ENCODE measurements around the gene ZBTB20.
A peak's percentile ranks its signal among the peaks of the same experiment; 100 is the strongest.

The ZBTB20 gene

DNA sequence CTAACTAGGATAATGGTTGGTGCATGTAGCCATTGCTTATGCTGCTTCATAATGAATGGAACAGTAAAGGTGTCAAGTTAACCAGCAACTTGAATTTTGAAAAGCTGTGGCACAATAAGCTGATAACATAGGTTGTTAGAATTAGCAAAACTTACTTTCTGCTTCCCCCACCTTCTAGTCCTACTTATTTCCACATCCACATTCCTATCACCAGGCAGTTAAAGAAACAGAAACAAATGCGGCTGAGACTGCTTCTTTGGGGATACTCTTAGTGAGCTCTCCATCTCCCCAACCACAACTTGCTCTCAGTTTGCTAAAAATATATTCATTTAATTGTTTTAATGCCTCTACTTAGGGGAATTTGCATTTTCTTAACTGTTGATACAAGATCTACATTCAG lies 638.1 kb downstream of the ZBTB20 start:
- Mint-ChIP-seq H3K27ac (ENCODE audit: low read depth) (no peak overlapping the region), H3K4me1 (no peaks in the 10 kb centered on the region), H3K27me3 (no peaks in the 10 kb centered on the region), H3K4me3 (no peak overlapping the region), H3K9me3 (no peaks in the 10 kb centered on the region), H3K36me3 (ENCODE audit: insufficient read depth) (no peaks in the 10 kb centered on the region)
- DNase-seq (ENCODE audit: low spot score in 2 of 2) (no peak), ATAC-seq (replicated peaks; ENCODE audit: extremely low read depth, poor library complexity, severe bottlenecking) (no peak)

GRCh38 chr3:114508208-114508607 lies 638.9 kb downstream of the ZBTB20 start:
- ATAC-seq (replicated peaks; ENCODE audit: extremely low read depth, poor library complexity, severe bottlenecking): no peak
- no peaks in the 10 kb centered on the region for H3K27me3 Mint-ChIP-seq
- DNase-seq (ENCODE audit: low spot score in 2 of 2): no peak
- H3K4me1 Mint-ChIP-seq: no peaks in the 10 kb centered on the region
- no peaks in the 10 kb centered on the region for H3K9me3 Mint-ChIP-seq
- no peaks in the 10 kb centered on the region for H3K36me3 Mint-ChIP-seq (ENCODE audit: insufficient read depth)
- H3K4me3 Mint-ChIP-seq: no peak overlapping the region
- no peak overlapping the region for H3K27ac Mint-ChIP-seq (ENCODE audit: low read depth)

DNA sequence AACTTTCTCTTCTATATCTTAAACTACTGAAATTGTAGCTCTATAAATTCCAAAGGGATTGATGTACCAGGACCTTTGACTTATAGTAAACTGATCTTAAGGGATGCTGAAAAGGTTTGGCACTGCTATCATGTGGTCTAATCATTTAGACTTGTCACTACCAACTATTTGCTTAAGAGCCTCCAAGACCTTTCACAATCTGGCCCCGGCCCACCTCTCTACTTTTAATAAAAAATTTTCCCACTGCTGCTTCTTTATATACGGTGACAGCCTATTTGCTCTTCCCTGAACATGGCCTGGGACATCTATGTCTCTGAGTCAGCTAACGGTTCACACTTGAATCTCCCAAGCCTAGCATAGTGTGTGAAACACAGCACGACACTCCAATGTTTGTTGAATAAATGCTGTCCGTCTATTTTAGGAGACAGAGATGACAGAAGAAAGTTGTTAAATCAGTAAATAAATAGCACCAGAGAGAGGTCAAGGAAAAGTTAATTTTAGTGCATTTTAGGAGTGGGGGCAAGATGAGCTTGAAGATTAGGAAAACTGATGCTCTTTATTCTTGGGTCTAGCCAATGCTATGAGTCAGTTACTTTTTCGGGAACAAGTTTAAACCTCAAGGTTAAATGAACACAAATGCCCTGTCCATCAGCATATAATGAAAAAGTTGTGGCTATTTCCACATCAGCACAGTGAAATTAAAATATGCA lies 640.3 kb downstream of the ZBTB20 start:
- no peak overlapping the region for H3K27ac Mint-ChIP-seq (ENCODE audit: low read depth)
- H3K9me3 Mint-ChIP-seq: no peaks in the 10 kb centered on the region
- no peak overlapping the region for H3K4me3 Mint-ChIP-seq
- H3K4me1 Mint-ChIP-seq: no peaks in the 10 kb centered on the region
- ATAC-seq (replicated peaks; ENCODE audit: extremely low read depth, poor library complexity, severe bottlenecking) (no peak), DNase-seq (ENCODE audit: low spot score in 2 of 2) (no peak)
- no peaks in the 10 kb centered on the region for H3K36me3 Mint-ChIP-seq (ENCODE audit: insufficient read depth)
- no peaks in the 10 kb centered on the region for H3K27me3 Mint-ChIP-seq

GRCh38 chr3:114504941-114505628 lies 642.0 kb downstream of the ZBTB20 start:
- Mint-ChIP-seq H3K36me3 (ENCODE audit: insufficient read depth) (peaks cover 1% of the 10 kb centered on the region), H3K4me3 (no peak overlapping the region), H3K4me1 (peaks cover 4% of the 10 kb centered on the region), H3K27ac (ENCODE audit: low read depth) (no peak overlapping the region), H3K9me3 (no peaks in the 10 kb centered on the region), H3K27me3 (no peaks in the 10 kb centered on the region)
- DNase-seq (ENCODE audit: low spot score in 2 of 2): no peak
- no peak for ATAC-seq (replicated peaks; ENCODE audit: extremely low read depth, poor library complexity, severe bottlenecking)

DNA sequence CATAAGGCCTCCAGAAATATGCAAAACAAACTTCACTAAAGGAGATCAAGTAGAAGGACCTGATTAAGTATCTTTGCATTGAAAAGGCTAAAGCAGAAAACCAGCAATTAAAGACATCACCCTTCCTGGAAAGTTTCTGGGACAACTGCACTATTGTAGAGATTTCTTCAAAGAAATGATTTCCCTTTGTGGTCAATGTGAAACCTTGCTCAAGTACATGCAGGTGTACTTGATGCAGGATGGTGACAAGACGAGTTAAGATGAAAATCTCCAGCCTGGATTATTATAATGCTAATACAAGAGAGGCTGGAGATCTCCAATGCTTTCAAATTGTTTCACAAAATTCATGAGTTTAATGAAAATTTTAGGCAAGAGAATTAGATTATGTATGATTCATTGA lies 644.9 kb downstream of the ZBTB20 start:
- Mint-ChIP-seq H3K27me3 (no peaks in the 10 kb centered on the region), H3K9me3 (no peaks in the 10 kb centered on the region), H3K36me3 (ENCODE audit: insufficient read depth) (peaks cover 3% of the 10 kb centered on the region), H3K4me3 (no peak overlapping the region), H3K4me1 (peaks cover 12% of the 10 kb centered on the region), H3K27ac (ENCODE audit: low read depth) (no peak overlapping the region)
- DNase-seq (ENCODE audit: low spot score in 2 of 2) (no peak), ATAC-seq (replicated peaks; ENCODE audit: extremely low read depth, poor library complexity, severe bottlenecking) (no peak)

DNA sequence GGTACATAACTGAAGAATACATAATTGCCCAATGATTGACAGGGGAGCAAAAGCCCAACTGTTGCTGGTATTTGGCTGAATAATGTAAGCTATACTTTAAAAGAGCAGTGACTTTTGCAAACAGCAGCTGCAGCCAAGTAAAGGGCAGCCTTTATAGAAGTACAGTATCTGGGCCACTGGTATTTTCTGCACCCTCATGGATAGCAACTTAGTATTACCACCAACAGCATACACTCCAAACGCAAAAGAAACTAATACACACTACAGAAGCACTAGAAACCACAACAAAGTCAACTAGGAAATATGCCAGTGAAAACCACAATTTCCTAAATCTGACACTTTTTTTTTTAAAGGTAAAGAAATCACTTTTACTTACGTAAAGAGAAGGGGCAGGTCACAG lies 647.1 kb downstream of the ZBTB20 start:
- DNase-seq (ENCODE audit: low spot score in 2 of 2) (no peak), ATAC-seq (replicated peaks; ENCODE audit: extremely low read depth, poor library complexity, severe bottlenecking) (peak; percentile 89)
- no peaks in the 10 kb centered on the region for H3K9me3 Mint-ChIP-seq
- H3K4me1 Mint-ChIP-seq: peaks cover 12% of the 10 kb centered on the region
- peak overlapping the region; percentile 19 for H3K4me3 Mint-ChIP-seq
- peaks cover 3% of the 10 kb centered on the region for H3K36me3 Mint-ChIP-seq (ENCODE audit: insufficient read depth)
- no peaks in the 10 kb centered on the region for H3K27me3 Mint-ChIP-seq
- H3K27ac Mint-ChIP-seq (ENCODE audit: low read depth): no peak overlapping the region

DNA sequence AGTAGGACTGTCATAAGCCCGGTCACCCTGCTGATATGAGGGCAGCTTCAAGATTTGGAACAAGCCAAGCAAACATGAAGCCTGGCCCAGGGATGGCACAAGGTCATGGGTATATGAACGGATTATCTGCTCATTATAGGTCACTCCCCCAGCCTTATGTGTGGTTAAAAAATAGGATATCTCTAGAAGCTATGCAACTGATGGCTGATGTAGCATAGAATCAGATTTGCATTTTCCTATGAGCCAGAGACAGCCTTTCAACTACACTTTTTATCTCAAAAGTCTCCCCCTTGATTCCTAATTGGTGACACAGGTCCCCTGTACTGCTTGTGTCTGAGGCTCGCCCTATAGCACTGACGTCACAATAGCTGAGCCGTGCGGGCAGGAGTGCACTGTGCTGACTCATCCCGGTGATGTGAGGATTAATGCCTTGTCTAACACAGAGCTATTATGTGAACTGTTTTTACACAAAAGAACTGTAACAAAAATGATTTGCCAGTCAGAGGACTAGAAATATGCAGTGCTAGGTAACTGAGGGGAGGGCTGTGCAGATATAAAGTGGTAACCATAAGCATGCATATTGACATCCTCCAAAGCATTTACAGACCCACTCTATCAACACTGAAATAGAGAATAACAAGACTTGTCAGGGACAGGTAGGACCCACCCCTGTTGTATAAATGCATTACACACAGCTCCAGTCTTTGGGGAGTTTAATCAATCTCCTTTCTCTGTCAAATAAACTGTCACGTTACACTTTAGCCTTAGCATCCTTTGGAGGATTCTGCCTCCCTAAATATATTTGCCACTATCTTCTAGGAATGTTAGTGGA lies 648.3 kb downstream of the ZBTB20 start:
- ATAC-seq (replicated peaks; ENCODE audit: extremely low read depth, poor library complexity, severe bottlenecking): no peak
- Mint-ChIP-seq H3K27me3 (no peaks in the 10 kb centered on the region), H3K4me3 (no peak overlapping the region), H3K9me3 (no peaks in the 10 kb centered on the region), H3K36me3 (ENCODE audit: insufficient read depth) (peaks cover 3% of the 10 kb centered on the region), H3K4me1 (peaks cover 12% of the 10 kb centered on the region), H3K27ac (ENCODE audit: low read depth) (no peak overlapping the region)
- no peak for DNase-seq (ENCODE audit: low spot score in 2 of 2)

- no peaks in the 10 kb centered on the region for H3K27me3 Mint-ChIP-seq
- peaks cover 3% of the 10 kb centered on the region for H3K36me3 Mint-ChIP-seq (ENCODE audit: insufficient read depth)
- no peak overlapping the region for H3K4me3 Mint-ChIP-seq
- ATAC-seq (replicated peaks; ENCODE audit: extremely low read depth, poor library complexity, severe bottlenecking) (no peak), DNase-seq (ENCODE audit: low spot score in 2 of 2) (no peak)
- no peak overlapping the region for H3K27ac Mint-ChIP-seq (ENCODE audit: low read depth)
- peaks cover 12% of the 10 kb centered on the region for H3K4me1 Mint-ChIP-seq
- H3K9me3 Mint-ChIP-seq: no peaks in the 10 kb centered on the region
These were observed 650.2 kb downstream of the ZBTB20 start for GRCh38 chr3:114496874-114497273.

GRCh38 chr3:114496466-114496865 lies 650.6 kb downstream of the ZBTB20 start:
- no peaks in the 10 kb centered on the region for H3K27me3 Mint-ChIP-seq
- no peak for DNase-seq (ENCODE audit: low spot score in 2 of 2)
- H3K27ac Mint-ChIP-seq (ENCODE audit: low read depth): no peak overlapping the region
- no peak for ATAC-seq (replicated peaks; ENCODE audit: extremely low read depth, poor library complexity, severe bottlenecking)
- no peak overlapping the region for H3K4me3 Mint-ChIP-seq
- peaks cover 3% of the 10 kb centered on the region for H3K36me3 Mint-ChIP-seq (ENCODE audit: insufficient read depth)
- peaks cover 12% of the 10 kb centered on the region for H3K4me1 Mint-ChIP-seq
- H3K9me3 Mint-ChIP-seq: no peaks in the 10 kb centered on the region

DNA sequence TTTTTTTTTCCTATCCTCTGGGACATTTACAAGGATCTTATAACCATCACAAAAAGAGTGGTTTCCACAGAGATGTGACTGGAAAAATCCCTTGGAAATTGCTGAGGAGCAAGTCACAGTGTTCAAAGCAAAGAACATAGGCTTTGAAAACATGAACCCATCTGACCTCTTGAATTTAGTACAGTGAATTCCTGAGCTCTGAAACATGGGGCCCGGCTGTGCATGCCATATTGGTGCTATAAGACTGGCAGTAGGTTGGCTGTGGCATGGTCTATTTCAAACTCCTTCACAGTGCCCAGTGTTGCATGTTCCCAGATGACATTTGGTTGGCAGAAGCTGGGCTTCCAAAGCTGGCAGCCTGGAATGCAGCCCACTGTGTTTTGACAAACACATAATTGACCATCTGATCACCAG lies 651.1 kb downstream of the ZBTB20 start:
- ATAC-seq (replicated peaks; ENCODE audit: extremely low read depth, poor library complexity, severe bottlenecking): no peak
- Mint-ChIP-seq H3K4me1 (peaks cover 12% of the 10 kb centered on the region), H3K4me3 (no peak overlapping the region), H3K9me3 (no peaks in the 10 kb centered on the region), H3K27me3 (no peaks in the 10 kb centered on the region), H3K36me3 (ENCODE audit: insufficient read depth) (peaks cover 3% of the 10 kb centered on the region), H3K27ac (ENCODE audit: low read depth) (no peak overlapping the region)
- DNase-seq (ENCODE audit: low spot score in 2 of 2): no peak

DNA sequence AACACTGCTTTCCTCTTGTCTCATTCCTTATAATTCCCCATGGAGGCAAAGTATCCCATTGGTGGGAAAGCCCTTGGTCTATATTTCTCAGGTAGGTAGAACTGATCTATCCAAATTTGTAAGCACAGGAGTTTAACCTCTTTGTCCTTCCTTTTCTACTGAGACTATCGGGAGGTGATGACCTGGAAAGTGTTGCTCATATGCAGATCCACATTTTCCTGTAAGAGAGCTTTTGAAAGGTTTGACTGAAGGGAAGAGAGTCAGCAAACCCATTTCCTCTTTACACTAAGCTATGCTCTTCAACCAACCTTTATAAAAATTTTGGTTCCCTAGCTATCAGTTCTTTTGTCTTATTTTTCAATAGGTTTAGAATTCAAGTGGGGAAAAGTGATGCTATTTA lies 652.6 kb downstream of the ZBTB20 start:
- Mint-ChIP-seq H3K27ac (ENCODE audit: low read depth) (no peak overlapping the region), H3K4me3 (no peak overlapping the region), H3K27me3 (no peaks in the 10 kb centered on the region), H3K36me3 (ENCODE audit: insufficient read depth) (no peaks in the 10 kb centered on the region), H3K9me3 (no peaks in the 10 kb centered on the region), H3K4me1 (peaks cover 2% of the 10 kb centered on the region)
- ATAC-seq (replicated peaks; ENCODE audit: extremely low read depth, poor library complexity, severe bottlenecking): no peak
- DNase-seq (ENCODE audit: low spot score in 2 of 2): no peak

DNA sequence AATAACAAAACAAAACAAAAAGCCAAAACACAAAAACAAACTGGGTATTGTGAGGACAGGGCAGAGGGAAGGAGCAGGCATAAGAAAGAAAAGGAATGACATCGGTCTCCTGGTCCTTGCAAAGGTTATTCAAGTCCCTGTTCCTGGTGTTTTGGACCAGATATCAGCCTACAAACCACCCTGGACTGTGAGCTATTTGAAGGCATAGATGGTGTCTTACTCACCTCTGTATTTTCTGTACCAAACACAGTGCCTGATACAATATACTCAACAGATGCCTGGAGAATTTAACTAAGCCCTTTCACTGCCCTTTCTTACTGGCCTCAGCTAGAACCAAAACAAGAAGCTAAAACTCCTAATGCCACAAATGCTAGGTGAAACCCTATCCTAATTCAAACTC lies 656.3 kb downstream of the ZBTB20 start:
- ATAC-seq (replicated peaks; ENCODE audit: extremely low read depth, poor library complexity, severe bottlenecking): no peak
- no peaks in the 10 kb centered on the region for H3K9me3 Mint-ChIP-seq
- no peak for DNase-seq (ENCODE audit: low spot score in 2 of 2)
- H3K27ac Mint-ChIP-seq (ENCODE audit: low read depth): no peak overlapping the region
- no peaks in the 10 kb centered on the region for H3K27me3 Mint-ChIP-seq
- H3K4me1 Mint-ChIP-seq: no peaks in the 10 kb centered on the region
- H3K4me3 Mint-ChIP-seq: no peak overlapping the region
- no peaks in the 10 kb centered on the region for H3K36me3 Mint-ChIP-seq (ENCODE audit: insufficient read depth)

DNA sequence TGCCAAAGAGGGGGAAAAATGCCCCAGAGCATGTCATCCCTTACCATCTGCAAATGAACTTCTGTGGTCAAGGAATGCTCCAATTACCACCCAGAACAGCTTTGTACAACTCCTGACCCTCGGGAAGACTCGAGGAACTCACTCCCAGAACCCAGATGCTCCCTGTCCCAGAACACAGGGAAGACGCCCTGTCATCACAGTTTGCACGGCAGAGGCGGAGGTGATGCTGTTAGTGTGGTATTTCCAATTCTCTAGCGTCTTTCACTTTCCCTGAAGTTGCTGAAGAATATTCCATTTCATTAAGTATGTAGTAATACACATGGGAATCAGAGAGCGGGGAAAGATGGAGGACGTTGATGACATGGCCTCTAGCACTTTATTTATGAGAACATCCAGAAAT lies 659.6 kb downstream of the ZBTB20 start:
- H3K4me1 Mint-ChIP-seq: no peaks in the 10 kb centered on the region
- H3K4me3 Mint-ChIP-seq: no peak overlapping the region
- no peaks in the 10 kb centered on the region for H3K36me3 Mint-ChIP-seq (ENCODE audit: insufficient read depth)
- ATAC-seq (replicated peaks; ENCODE audit: extremely low read depth, poor library complexity, severe bottlenecking) (no peak), DNase-seq (ENCODE audit: low spot score in 2 of 2) (no peak)
- H3K27ac Mint-ChIP-seq (ENCODE audit: low read depth): no peak overlapping the region
- H3K9me3 Mint-ChIP-seq: no peaks in the 10 kb centered on the region
- no peaks in the 10 kb centered on the region for H3K27me3 Mint-ChIP-seq
